T follicular helper cell (primary cell): Measurements from ENCODE around the gene TMEM263.
"Not testable (repeated sequence)": the region's sequence is repeated elsewhere in the genome, so short reads cannot be mapped to it uniquely, and the experiment has no call there.

ENCODE experiments used
- DNase-seq: peaks from one replicate; pipeline ENCODE4 v3.0.0-alpha.2; 2020; ENCODE audit warnings: low read depth

Gene TMEM263

DNA sequence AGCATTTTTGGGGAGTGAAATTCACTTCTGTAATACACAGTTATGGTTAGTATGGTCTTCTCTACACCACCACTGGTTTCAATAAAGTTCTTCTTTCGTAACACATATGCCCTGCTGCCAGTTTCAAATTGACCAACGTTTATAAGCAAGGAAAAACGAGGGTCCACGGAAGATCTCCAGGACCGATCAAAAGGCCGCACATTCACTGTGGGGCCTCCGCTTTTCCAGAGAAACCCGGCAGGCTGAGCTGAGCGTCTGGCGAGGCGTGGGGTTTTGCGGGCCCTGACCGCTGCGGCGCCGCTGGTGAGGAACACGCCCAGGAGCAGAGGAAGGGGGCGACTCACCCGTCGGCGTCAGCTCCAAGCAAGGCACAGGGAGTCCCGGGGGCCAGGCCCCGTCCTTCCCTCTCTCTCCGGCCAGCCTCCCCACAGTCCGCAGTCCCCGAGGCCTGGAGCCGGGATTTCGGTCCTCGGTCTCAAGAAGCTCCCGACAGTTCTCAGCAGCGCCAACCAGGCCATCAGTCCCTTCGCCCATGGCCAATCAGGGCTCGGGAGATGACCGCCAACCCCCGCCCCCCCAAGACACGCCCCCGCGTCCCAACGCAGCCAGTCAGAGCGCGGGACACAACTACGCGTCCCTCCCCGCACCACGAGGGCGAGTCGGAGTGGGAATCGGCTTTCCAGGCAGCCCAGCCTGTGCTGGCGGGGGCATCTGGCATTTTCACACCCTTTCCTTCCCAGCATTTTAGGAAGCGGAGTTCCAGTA is 31.1 kb downstream of the TMEM263 start, which contains the start of gene MTERF2:
Gene MTERF2 (minus strand): TSS at position 522 of the 765 bp plus-strand sequence. CDS start 8,432 bp downstream, outside the sequence.
- DNase-seq = peak; percentile 72

DNA sequence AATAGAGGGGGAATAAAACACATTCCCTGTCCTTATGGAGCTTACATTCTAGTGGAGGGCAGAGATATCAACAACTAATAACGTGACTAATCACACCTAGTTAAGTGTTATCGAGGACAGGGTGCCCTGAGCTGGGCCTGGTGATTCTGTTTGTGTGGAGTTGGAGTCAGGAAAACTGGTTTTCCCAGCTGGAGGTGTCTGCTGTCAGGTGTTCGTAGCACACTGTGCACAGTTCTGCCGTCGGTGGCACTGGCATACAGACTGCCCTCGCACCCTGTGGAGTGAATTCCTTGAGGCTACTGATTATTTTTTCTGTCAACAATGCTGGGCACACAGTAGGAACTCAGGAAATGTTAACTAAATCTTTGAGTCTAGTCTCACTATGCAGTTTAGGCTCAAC is 32.1 kb downstream of the TMEM263 start:
- DNase-seq = no peak

DNA sequence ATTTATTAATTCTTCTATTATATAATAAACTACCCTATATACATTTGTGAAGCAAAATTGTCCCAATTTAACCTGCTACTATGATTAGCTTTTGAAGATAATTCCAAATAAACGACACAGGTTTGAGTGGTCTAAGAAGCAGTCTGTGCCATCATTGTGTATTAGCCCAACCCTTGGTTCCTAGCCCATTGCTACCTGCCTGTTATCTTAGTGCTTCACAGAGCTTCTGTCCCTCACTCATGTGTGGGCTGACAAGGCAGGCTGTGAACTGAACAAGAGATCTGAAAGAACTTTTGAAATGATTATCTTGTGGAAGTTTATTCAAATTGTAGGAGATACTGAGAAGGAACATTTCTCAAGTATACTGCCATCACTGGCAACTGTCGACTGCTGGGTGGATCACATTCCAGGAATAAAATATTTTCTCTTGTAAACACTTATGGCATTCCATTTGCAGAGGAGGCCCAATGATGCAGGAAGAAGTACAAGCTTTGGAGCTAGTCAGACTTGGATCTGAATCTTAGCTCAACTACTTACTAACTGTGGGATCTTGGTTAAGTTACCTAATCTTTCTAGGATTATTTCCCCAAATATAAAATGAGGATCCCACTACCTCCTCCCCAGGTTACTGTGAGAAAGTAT is 39.0 kb downstream of the TMEM263 start:
- DNase-seq = no peak

DNA sequence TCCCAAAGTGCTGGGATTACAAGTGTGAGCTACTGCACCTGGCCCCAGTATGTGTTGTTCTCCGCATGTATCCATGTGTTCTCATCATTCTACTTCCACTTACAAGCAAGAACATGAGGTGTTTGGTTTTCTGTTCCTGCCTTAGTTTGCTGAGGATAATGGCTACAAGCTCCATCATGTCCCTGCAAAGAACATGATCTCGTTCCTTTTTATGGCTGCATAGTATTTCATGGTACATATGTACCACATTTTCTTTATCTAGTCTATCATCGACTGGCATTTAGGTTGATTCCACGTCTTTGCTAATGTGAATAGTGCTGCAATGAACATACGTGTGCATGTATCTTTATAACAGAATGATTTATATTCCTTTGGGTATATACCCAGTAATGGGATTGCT is 40.4 kb downstream of the TMEM263 start:
- DNase-seq = not testable (repeated sequence)

DNA sequence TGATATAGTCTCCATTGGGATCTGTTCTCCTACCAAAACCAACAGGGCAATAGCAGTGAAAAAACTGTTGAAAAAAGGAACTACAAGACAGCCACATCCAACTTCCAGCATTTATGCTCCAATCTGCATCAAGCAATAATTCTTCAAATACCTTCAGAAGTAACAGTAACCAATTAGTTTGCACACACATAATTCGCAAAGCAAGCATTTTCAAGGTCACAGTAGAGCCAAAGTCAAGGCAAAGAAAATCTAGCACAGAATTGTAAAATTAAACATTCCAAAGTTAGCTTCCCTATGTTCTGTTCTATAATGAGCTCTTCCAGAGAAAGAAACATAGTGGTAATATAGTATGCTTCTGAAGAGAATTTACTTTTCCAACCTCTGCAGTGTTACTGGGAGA is 42.2 kb downstream of the TMEM263 start:
- no peak for DNase-seq

DNA sequence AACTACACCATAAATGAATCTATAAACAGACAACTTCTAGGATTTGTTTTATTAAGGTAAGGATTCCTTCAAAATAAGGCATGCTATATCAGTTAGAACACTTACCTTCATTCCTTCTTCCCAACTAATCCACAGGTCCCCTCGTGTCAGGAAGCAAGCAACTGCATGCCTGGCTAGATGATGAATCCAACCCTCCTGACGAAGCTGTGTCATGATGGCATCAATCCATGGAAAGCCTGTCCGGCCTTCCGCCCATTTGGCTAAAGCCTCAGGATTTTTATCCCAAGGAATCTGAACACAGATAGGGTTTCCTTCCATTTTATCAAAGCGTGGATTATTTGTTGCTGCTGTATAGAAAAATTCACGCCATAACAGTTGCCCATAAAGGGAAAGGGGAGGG is 43.7 kb downstream of the TMEM263 start:
- no peak for DNase-seq

DNA sequence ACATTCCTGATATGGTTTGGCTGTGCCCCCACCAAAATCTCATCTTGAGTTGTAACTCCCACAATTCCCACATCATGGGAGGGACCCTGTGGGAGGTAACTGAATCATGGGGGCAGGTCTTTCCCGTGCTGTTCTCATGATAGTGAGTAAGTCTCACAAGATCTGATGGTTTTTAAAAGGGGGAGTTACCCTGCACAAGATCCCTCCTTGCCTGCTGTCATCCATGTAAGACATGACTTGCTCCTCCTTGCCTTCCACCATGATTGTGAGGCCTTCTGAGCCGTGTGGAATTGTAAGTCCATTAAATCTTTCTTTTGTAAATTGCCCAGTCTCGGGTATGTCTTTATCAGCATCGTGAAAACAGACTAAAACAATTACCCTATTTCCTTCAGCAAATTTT is 47.0 kb downstream of the TMEM263 start:
- DNase-seq = not testable (repeated sequence)

DNA sequence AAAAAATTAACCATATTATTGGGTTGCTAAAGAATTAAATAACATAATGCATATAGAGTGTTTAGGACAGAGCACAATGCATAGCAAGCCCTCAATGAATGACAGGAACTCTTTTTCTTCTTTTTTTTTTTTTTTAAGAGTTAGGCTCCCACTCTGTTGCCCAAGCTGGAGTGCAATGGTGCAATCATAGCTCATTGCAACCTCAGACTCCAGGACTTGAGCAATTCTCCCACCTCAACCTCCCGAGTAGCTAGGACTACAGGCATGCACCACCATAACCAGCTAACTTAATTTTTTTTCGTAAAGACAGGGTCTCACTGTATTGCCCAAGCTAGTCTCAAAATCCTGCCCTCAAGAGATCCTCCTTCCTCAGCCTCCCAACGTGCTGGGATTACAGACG is 51.7 kb downstream of the TMEM263 start:
- DNase-seq = no peak

DNA sequence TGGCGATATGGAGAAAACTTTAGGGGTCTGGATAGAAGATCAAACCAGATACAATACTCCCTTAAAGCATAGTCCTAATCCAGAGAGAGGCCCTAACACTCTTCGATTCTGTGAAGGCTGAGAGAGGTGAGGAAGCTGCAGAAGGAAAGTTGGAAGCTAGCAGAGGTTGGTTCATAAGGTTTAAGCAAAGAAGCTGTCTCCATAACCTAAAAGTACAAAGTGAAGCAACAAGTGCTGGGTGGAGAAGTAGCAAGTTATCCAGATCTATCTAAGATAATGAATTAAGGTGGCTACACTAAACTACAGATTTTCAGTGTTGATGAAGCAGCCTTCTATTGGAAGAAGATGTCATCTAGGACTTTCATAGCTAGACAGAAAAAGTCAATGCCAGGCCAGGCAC is 55.8 kb downstream of the TMEM263 start:
- no peak for DNase-seq

DNA sequence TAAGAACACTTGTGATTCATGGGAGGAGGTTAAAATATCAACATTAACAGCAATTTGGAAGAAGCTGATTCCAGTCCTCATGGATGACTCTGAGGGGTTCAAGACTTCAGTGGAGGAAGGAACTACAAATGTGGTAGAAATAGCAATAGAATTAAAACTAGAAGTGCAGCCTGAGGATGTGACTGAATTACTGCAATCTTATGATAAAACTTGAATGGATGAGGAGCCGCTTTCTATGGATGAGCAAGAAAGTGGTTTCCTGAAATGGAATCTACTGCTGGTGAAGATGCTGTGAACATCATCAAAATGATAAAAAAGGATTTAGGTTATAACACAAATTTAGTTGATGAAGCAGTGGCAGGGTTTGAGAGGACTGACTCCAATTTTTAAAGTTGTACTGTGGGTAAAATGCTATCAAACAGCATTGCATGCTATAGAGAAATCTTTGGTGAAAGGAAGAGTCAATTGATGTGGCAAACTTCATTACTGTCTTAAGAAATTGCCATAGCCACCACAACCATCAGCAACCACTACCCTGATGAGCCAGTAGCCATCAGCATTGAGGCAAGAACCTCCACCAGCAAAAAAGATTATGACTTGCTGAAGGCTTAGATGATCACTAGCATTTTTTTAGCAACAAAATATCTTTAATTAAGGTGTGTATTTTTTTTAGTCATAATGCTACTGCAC is 57.2 kb downstream of the TMEM263 start:
- DNase-seq = no peak

DNA sequence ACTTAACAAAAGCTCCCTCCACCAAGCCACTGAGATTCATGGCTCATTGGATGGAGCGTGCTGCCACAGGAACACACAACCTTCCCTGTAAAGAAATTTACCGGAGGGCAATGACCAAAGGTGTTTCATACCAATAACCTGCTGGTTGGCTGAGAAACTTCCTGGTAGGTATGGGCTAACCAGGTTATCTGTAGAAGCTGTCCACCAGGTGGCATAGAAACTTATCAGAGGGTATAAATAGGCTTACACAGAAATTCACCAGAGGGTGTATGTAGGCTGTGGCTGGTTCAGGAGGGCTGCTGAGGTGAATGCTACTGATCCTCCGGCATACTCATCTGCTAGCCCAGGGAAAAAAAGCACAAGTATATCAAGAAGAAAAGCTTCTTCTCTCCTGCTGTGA is 58.3 kb downstream of the TMEM263 start:
- no peak for DNase-seq

DNA sequence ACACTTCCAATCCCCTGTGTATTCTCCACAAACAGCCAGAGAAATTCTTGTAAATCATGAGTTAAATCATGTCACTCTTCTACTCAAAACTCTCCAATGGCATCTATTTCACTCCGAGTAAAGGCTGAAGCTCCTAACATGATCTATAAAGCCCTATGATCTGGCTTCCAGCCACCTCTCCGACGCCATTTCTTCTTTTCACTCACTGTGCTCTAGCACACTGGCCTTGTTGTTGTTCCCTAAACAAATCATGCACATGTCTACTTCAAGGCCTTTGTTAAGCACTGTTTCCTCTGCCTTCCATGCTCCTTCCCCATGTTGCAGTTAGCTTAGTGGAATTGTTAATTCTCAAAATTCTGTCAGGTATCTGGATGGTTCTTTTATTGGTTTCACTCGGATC is 61.3 kb downstream of the TMEM263 start:
- DNase-seq = no peak

DNA sequence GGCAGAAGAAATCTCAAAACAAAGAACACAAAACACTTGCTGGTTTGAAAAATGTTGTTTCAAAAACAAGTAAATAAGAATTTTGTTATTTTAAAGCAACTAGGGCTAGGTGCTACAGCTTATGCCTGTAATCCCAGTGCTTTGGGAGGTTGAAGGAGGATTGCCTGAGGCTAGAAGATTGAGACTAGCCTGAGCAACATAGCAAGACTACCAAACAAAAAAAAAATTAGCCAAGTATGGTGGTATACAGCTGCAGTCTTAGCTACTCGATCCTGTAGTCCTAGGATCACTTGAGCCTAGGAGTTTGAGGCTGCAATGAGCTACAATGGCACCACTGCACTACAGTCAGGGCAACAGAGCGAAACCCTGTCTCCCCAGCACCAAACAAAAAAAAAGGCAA is 63.8 kb downstream of the TMEM263 start:
- DNase-seq = no peak
